RWPE1 (cell line): ENCODE measurements around the gene CNBP.
"Not testable (repeated sequence)": the region's sequence is repeated elsewhere in the genome, so short reads cannot be mapped to it uniquely, and the experiment has no call there.

Experiments
- CTCF ChIA-PET: fragments of 350-600 bp; sonication (Branson Sonifier 250); formaldehyde crosslinking; extraction: SDS; loops from one replicate; lab custom pipeline; 2021; lab: Yijun Ruan, JAX
- POLR2A ChIA-PET: fragments of 400-600 bp; formaldehyde crosslinking; extraction: SDS; loops from one replicate; lab custom pipeline; 2020; ENCODE audit warnings: antibody characterized with exemption; ENCODE audit not compliant: low non-redundant PET; lab: Yijun Ruan, JAX
- DNase-seq: peaks from one replicate; pipeline ENCODE4 v3.0.0; 2012; ENCODE audit warnings: low spot score
- H3K27ac ChIP-seq: fragments of 450-650 bp; 2 replicates; pipeline ENCODE4 v1.5.1; 2017
- TF ChIP-seq, protein P1 (sequence below): fragments of 450-650 bp; conservative IDR thresholded peaks from 2 replicates; pipeline ENCODE4 v1.5.1; 2017; ENCODE audit warnings: low read depth, mild to moderate bottlenecking

The CNBP gene

GRCh38 chr3:129180461-129180860, 3.2 kb downstream of the CNBP start:
- H3K27ac ChIP-seq = peak overlapping the region; percentile 64
- ChIA-PET CTCF (no interaction called here), POLR2A (no interaction called here)
- no peak for DNase-seq
- TF ChIP-seq, protein P1, sequence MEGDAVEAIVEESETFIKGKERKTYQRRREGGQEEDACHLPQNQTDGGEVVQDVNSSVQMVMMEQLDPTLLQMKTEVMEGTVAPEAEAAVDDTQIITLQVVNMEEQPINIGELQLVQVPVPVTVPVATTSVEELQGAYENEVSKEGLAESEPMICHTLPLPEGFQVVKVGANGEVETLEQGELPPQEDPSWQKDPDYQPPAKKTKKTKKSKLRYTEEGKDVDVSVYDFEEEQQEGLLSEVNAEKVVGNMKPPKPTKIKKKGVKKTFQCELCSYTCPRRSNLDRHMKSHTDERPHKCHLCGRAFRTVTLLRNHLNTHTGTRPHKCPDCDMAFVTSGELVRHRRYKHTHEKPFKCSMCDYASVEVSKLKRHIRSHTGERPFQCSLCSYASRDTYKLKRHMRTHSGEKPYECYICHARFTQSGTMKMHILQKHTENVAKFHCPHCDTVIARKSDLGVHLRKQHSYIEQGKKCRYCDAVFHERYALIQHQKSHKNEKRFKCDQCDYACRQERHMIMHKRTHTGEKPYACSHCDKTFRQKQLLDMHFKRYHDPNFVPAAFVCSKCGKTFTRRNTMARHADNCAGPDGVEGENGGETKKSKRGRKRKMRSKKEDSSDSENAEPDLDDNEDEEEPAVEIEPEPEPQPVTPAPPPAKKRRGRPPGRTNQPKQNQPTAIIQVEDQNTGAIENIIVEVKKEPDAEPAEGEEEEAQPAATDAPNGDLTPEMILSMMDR = no peak

DNA sequence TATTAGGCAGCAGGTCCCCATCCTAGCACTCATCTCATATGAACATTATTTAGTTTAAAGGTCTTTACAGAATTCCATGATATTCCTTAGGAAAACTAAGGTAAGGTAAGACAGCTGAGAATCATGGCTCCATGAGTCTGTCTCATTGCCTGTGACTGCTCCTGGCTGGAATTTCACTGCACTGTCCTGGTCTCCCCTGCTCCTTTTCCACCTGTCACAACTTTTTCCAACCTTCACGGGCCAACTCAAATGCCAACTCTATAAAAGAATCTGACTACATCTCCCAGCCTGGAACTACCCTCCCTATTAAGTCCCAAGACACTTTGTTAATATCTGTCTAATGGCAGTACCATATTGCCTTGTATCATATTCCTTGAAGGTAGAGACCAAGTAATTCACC, 7.6 kb downstream of the CNBP start:
- CTCF ChIA-PET = no interaction called here
- TF ChIP-seq, protein P1 = no peak
- POLR2A ChIA-PET = no interaction called here
- DNase-seq = no peak
- H3K27ac ChIP-seq = no peak overlapping the region

DNA sequence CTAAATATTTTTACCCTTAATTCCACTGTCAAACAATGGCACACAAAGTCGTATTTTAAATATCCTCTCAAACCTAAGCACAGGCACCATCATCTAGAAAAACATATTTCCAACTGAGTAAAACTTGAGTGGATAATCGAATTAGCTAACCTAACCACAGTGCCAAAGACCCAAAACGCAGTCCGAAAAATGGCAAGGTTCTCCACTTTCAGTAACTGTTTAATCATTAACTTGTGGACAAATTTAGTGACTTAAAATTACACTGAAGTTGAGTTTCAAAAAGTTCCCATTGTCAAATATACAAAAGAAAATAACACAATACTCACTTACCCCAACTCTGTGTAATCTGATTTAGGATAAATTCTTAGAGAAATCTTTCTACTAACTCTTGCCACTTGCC, 10.0 kb downstream of the CNBP start:
- CTCF ChIA-PET = no interaction called here
- POLR2A ChIA-PET = no interaction called here
- no peak for DNase-seq

DNA sequence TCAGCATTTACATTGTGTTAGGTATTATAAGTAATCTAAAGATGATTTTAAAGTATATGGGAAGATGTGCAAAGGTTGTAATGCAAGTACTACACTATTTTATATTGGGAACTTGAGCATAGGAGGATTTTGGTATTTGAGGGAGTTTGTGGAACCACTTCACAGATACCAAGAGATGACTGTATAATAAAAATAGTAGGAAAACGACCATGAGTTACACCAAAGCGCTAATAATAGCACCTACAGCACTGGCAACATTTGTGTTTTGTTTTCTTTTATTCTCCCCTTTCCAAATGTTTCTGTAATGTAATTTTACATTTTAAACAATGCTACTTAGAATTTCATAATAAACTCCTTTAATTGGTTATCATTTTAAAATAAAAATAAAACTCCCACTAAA, 10.5 kb downstream of the CNBP start:
- TF ChIP-seq, protein P1 = no peak

More for the DNA sequence above, 10.0 kb downstream of the CNBP start:
- H3K27ac ChIP-seq = no peak overlapping the region
- TF ChIP-seq, protein P1 = no peak

DNA sequence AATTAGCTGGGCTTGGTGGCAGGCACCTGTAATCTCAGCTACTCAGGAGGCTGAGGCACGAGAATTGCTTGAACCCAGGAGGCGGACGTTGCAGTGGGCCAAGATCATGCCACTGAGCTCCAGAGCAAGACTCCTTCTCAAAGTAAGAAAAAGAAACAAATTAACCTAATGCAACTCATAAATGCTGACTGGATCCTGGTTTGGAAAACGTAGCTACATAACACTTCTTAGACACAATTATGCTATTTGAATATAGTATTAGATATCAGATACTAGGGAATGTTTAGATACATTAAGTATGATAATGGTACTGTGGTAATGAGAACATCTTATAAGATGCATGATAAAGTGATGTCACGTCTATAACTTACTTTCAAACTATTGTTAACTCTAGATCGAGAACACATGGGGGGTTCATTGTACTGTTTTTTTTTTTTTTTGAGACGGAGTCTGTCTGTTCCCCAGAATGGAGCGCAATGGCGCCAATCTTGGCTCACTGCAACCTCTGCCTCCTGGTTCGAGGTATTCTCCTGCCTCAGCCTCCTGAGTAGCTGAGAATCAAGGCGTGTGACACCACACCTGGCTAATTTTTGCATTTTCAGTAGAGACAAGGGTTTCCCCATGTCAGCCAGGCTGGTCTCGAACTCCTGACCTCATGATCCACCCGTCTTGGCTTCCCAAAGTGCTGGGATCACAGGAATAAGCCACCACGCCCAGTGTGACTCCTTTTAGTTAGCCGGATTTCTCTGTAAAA, 16.9 kb downstream of the CNBP start:
- POLR2A ChIA-PET = no interaction called here
- no peak for DNase-seq
- TF ChIP-seq, protein P1 = no peak
- H3K27ac ChIP-seq = no peak overlapping the region; the same call in 1 of the 2 replicates
- CTCF ChIA-PET = no interaction called here

More for the DNA sequence above, 10.5 kb downstream of the CNBP start:
- ChIA-PET POLR2A (no interaction called here), CTCF (no interaction called here)
- no peak overlapping the region for H3K27ac ChIP-seq
- no peak for DNase-seq

- H3K27ac ChIP-seq = peak overlapping the region; percentile 50
- POLR2A ChIA-PET, DNase-seq: not testable (repeated sequence)
- CTCF ChIA-PET = interaction anchor here (0.6 kb wide), 1 partner anchor 26 kb away, joined by 3 read pairs; no protein-coding TSS in a partner anchor
Measured at GRCh38 chr3:129165594-129165993, 18.1 kb downstream of the CNBP start.

DNA sequence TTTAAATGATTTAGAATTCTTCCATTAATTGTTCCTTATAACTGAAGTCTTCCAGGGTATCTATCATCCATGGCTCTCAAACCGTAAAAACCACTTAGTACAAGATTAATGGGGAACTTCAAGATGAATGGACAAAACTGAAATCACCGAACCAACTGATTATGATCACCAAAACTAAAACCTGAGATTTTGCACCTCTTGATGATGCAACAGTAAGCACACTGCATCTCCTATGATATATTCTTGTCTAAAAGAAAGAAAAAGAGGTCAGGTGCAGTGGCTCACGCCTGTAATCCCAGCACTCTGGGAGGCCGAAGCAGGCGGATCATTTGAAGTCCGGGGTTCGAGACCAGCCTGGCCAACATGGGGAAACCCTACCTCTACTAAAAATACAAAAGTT, 19.2 kb downstream of the CNBP start:
- TF ChIP-seq, protein P1 = no peak
- no peak for DNase-seq
- ChIA-PET CTCF (interaction anchor here (3.2 kb wide), 1 partner anchor 81 kb away, joined by 18 read pairs; no protein-coding TSS in a partner anchor), POLR2A (no interaction called here)
- H3K27ac ChIP-seq = peak overlapping the region; percentile 43
